Measurements from ENCODE around the gene MGAT5.

The MGAT5 gene

GRCh38 chr2:134232868-134233727 is 20.8 kb upstream of the MGAT5 start:
- Histone ChIP-seq H2AFZ (ENCODE audit: low read depth, low read length) (no peak overlapping the region), H3K4me2 (ENCODE audit: low read length, poor library complexity, severe bottlenecking) (no peak overlapping the region), H3K9me3 (ENCODE audit: control insufficient read depth, low read length) (peaks cover 6% of the 10 kb centered on the region), H3K18ac (ENCODE audit: low read depth in 1 of 2, low read length in 2 of 2) (no peak overlapping the region), H2BK5ac (ENCODE audit: low read depth, low read length, poor library complexity, severe bottlenecking) (no peak overlapping the region), H4K91ac (ENCODE audit: low read length) (no peak overlapping the region), H2BK120ac (ENCODE audit: low read depth, low read length) (no peak overlapping the region), H3K27me3 (ENCODE audit: control insufficient read depth in 1 of 2, insufficient read depth in 1 of 2, low read length in 2 of 2) (no peaks in the 10 kb centered on the region), H3K4ac (ENCODE audit: low read depth in 1 of 2, low read length in 2 of 2) (no peak overlapping the region), H2BK15ac (ENCODE audit: low read depth, poor library complexity, severe bottlenecking) (no peak overlapping the region), H2BK12ac (ENCODE audit: low read length in 2 of 2) (no peak overlapping the region), H3K9ac (ENCODE audit: low read length) (no peak overlapping the region), H3K79me1 (replicated peaks; ENCODE audit: low read length, poor library complexity, severe bottlenecking) (peaks cover 28% of the 10 kb centered on the region), H3K4me3 (ENCODE audit: insufficient read depth in 1 of 2, low read depth in 1 of 2, low read length in 2 of 2) (no peak overlapping the region), H3K36me3 (ENCODE audit: control insufficient read depth in 1 of 2, insufficient read depth in 2 of 2, low read depth in 1 of 2, low read length in 2 of 2) (no peaks in the 10 kb centered on the region), H2AK5ac (ENCODE audit: low read length, severe bottlenecking) (no peak overlapping the region), H3K27ac (ENCODE audit: low read length, poor library complexity, severe bottlenecking) (peak overlapping the region; percentile 42), H3K14ac (ENCODE audit: low read length in 2 of 2) (no peak overlapping the region), H4K8ac (ENCODE audit: low read length) (no peak overlapping the region), H3K23ac (ENCODE audit: low read length in 2 of 2) (no peak overlapping the region), H3K4me1 (ENCODE audit: control insufficient read depth, insufficient read depth, low read depth, low read length) (peaks cover 8% of the 10 kb centered on the region)
- WGBS: 89% methylated on average over 2 of the region's 2 CpGs
- peak; percentile 51 for DNase-seq

GRCh38 chr2:134233728-134234136 is 20.1 kb upstream of the MGAT5 start:
- no peak overlapping the region for H3K23ac ChIP-seq (ENCODE audit: low read length in 2 of 2)
- H3K4me1 ChIP-seq (ENCODE audit: control insufficient read depth, insufficient read depth, low read depth, low read length): peaks cover 8% of the 10 kb centered on the region
- peaks cover under 1% of the 10 kb centered on the region for H3K9me3 ChIP-seq (ENCODE audit: control insufficient read depth, low read length)
- H2BK5ac ChIP-seq (ENCODE audit: low read depth, low read length, poor library complexity, severe bottlenecking): no peak overlapping the region
- H3K4me2 ChIP-seq (ENCODE audit: low read length, poor library complexity, severe bottlenecking): no peak overlapping the region
- H2BK12ac ChIP-seq (ENCODE audit: low read length in 2 of 2): no peak overlapping the region
- H3K4me3 ChIP-seq (ENCODE audit: insufficient read depth in 1 of 2, low read depth in 1 of 2, low read length in 2 of 2): no peak overlapping the region
- H3K36me3 ChIP-seq (ENCODE audit: control insufficient read depth in 1 of 2, insufficient read depth in 2 of 2, low read depth in 1 of 2, low read length in 2 of 2): no peaks in the 10 kb centered on the region
- 99% methylated on average over 2 of the region's 2 CpGs for WGBS
- peaks cover 26% of the 10 kb centered on the region for H3K79me1 ChIP-seq (replicated peaks; ENCODE audit: low read length, poor library complexity, severe bottlenecking)
- H3K18ac ChIP-seq (ENCODE audit: low read depth in 1 of 2, low read length in 2 of 2): peak overlapping the region in 1 of 2 experiments; percentile 54
- H3K27me3 ChIP-seq (ENCODE audit: control insufficient read depth in 1 of 2, insufficient read depth in 1 of 2, low read length in 2 of 2): no peaks in the 10 kb centered on the region
- no peak overlapping the region for H4K8ac ChIP-seq (ENCODE audit: low read length)
- peak overlapping the region; percentile 21 for H3K27ac ChIP-seq (ENCODE audit: low read length, poor library complexity, severe bottlenecking)
- H4K91ac ChIP-seq (ENCODE audit: low read length): no peak overlapping the region
- H2BK120ac ChIP-seq (ENCODE audit: low read depth, low read length): no peak overlapping the region
- H3K9ac ChIP-seq (ENCODE audit: low read length): no peak overlapping the region
- no peak overlapping the region for H2AK5ac ChIP-seq (ENCODE audit: low read length, severe bottlenecking)
- H3K4ac ChIP-seq (ENCODE audit: low read depth in 1 of 2, low read length in 2 of 2): no peak overlapping the region
- no peak overlapping the region for H2AFZ ChIP-seq (ENCODE audit: low read depth, low read length)
- no peak overlapping the region for H2BK15ac ChIP-seq (ENCODE audit: low read depth, poor library complexity, severe bottlenecking)
- H3K14ac ChIP-seq (ENCODE audit: low read length in 2 of 2): no peak overlapping the region
- DNase-seq: no peak

- no peak overlapping the region for H3K4me3 ChIP-seq (ENCODE audit: insufficient read depth in 1 of 2, low read depth in 1 of 2, low read length in 2 of 2)
- DNase-seq: no peak
- H3K9me3 ChIP-seq (ENCODE audit: control insufficient read depth, low read length): no peaks in the 10 kb centered on the region
- 79% methylated on average over 1 of the region's 1 CpG for WGBS
- H4K91ac ChIP-seq (ENCODE audit: low read length): no peak overlapping the region
- no peak overlapping the region for H3K14ac ChIP-seq (ENCODE audit: low read length in 2 of 2)
- H2BK15ac ChIP-seq (ENCODE audit: low read depth, poor library complexity, severe bottlenecking): peak overlapping the region; percentile 23
- peaks cover 8% of the 10 kb centered on the region for H3K4me1 ChIP-seq (ENCODE audit: control insufficient read depth, insufficient read depth, low read depth, low read length)
- no peak overlapping the region for H2BK120ac ChIP-seq (ENCODE audit: low read depth, low read length)
- H3K79me1 ChIP-seq (replicated peaks; ENCODE audit: low read length, poor library complexity, severe bottlenecking): peaks cover 29% of the 10 kb centered on the region
- no peaks in the 10 kb centered on the region for H3K27me3 ChIP-seq (ENCODE audit: control insufficient read depth in 1 of 2, insufficient read depth in 1 of 2, low read length in 2 of 2)
- H3K18ac ChIP-seq (ENCODE audit: low read depth in 1 of 2, low read length in 2 of 2): no peak overlapping the region
- no peak overlapping the region for H3K27ac ChIP-seq (ENCODE audit: low read length, poor library complexity, severe bottlenecking)
- peak overlapping the region; percentile 69 for H2AK5ac ChIP-seq (ENCODE audit: low read length, severe bottlenecking)
- no peak overlapping the region for H3K23ac ChIP-seq (ENCODE audit: low read length in 2 of 2)
- H3K4me2 ChIP-seq (ENCODE audit: low read length, poor library complexity, severe bottlenecking): peak overlapping the region; percentile 29
- H2BK5ac ChIP-seq (ENCODE audit: low read depth, low read length, poor library complexity, severe bottlenecking): no peak overlapping the region
- no peaks in the 10 kb centered on the region for H3K36me3 ChIP-seq (ENCODE audit: control insufficient read depth in 1 of 2, insufficient read depth in 2 of 2, low read depth in 1 of 2, low read length in 2 of 2)
- H3K9ac ChIP-seq (ENCODE audit: low read length): no peak overlapping the region
- H2BK12ac ChIP-seq (ENCODE audit: low read length in 2 of 2): no peak overlapping the region
- peak overlapping the region in 1 of 2 experiments; percentile 17 for H3K4ac ChIP-seq (ENCODE audit: low read depth in 1 of 2, low read length in 2 of 2)
- no peak overlapping the region for H4K8ac ChIP-seq (ENCODE audit: low read length)
- H2AFZ ChIP-seq (ENCODE audit: low read depth, low read length): no peak overlapping the region
Measured at GRCh38 chr2:134234535-134234934, 19.3 kb upstream of the MGAT5 start.

GRCh38 chr2:134235510-134236144 is 18.2 kb upstream of the MGAT5 start:
- Histone ChIP-seq H3K4me3 (ENCODE audit: insufficient read depth in 1 of 2, low read depth in 1 of 2, low read length in 2 of 2) (no peak overlapping the region), H2BK15ac (ENCODE audit: low read depth, poor library complexity, severe bottlenecking) (no peak overlapping the region), H4K91ac (ENCODE audit: low read length) (no peak overlapping the region), H3K27me3 (ENCODE audit: control insufficient read depth in 1 of 2, insufficient read depth in 1 of 2, low read length in 2 of 2) (no peaks in the 10 kb centered on the region), H3K9ac (ENCODE audit: low read length) (no peak overlapping the region), H2BK5ac (ENCODE audit: low read depth, low read length, poor library complexity, severe bottlenecking) (no peak overlapping the region), H2AK5ac (ENCODE audit: low read length, severe bottlenecking) (no peak overlapping the region), H3K79me1 (replicated peaks; ENCODE audit: low read length, poor library complexity, severe bottlenecking) (peaks cover 28% of the 10 kb centered on the region), H3K9me3 (ENCODE audit: control insufficient read depth, low read length) (no peaks in the 10 kb centered on the region), H3K4me2 (ENCODE audit: low read length, poor library complexity, severe bottlenecking) (no peak overlapping the region), H3K4me1 (ENCODE audit: control insufficient read depth, insufficient read depth, low read depth, low read length) (peaks cover 8% of the 10 kb centered on the region), H2AFZ (ENCODE audit: low read depth, low read length) (no peak overlapping the region), H3K14ac (ENCODE audit: low read length in 2 of 2) (no peak overlapping the region), H3K23ac (ENCODE audit: low read length in 2 of 2) (no peak overlapping the region), H3K18ac (ENCODE audit: low read depth in 1 of 2, low read length in 2 of 2) (no peak overlapping the region), H4K8ac (ENCODE audit: low read length) (no peak overlapping the region), H3K36me3 (ENCODE audit: control insufficient read depth in 1 of 2, insufficient read depth in 2 of 2, low read depth in 1 of 2, low read length in 2 of 2) (no peaks in the 10 kb centered on the region), H3K27ac (ENCODE audit: low read length, poor library complexity, severe bottlenecking) (no peak overlapping the region), H2BK12ac (ENCODE audit: low read length in 2 of 2) (no peak overlapping the region), H2BK120ac (ENCODE audit: low read depth, low read length) (peak overlapping the region; percentile 34), H3K4ac (ENCODE audit: low read depth in 1 of 2, low read length in 2 of 2) (no peak overlapping the region)
- peak; percentile 50 for DNase-seq
- WGBS: 100% methylated on average over 2 of the region's 4 CpGs

Data from mesenchymal stem cell (in vitro differentiated cells and primary cell).